Activated CD4-positive, alpha-beta T cell treated with anti-CD3 and anti-CD28 coated beads, Interleukin-2, Interleukin-4, amounts not matched to agents 100 ng/mL and 50 ng/mL, durations not matched to agents 16 hours and 8 hours (primary cell): Measurements from ENCODE around the gene AP2B1.
"Not testable (repeated sequence)": the region's sequence is repeated elsewhere in the genome, so short reads cannot be mapped to it uniquely, and the experiment has no call there.

Source experiments
- DNase-seq: peaks from one replicate; pipeline ENCODE4 v3.0.0-alpha.2; 2020; ENCODE audit warnings: low spot score

Gene AP2B1

DNA sequence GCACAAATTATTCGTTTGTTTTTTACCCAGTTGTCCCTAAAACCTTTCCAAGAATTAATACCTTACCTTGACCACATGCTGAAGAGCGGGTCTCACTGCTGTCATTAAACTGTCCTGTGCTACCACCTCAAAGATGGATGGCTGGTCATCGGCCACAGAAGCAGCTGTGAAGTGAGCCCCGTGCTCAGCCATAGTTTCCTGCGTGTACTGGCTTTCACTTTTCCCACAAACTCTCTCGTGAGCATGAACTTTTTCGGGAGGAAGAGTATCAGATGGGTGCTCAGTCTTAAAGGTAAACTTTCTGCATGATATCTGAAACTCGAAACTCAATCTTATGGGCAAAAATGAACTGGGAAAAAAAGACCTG is 9.3 kb upstream of the AP2B1 start:
- DNase-seq: peak; percentile 11

DNA sequence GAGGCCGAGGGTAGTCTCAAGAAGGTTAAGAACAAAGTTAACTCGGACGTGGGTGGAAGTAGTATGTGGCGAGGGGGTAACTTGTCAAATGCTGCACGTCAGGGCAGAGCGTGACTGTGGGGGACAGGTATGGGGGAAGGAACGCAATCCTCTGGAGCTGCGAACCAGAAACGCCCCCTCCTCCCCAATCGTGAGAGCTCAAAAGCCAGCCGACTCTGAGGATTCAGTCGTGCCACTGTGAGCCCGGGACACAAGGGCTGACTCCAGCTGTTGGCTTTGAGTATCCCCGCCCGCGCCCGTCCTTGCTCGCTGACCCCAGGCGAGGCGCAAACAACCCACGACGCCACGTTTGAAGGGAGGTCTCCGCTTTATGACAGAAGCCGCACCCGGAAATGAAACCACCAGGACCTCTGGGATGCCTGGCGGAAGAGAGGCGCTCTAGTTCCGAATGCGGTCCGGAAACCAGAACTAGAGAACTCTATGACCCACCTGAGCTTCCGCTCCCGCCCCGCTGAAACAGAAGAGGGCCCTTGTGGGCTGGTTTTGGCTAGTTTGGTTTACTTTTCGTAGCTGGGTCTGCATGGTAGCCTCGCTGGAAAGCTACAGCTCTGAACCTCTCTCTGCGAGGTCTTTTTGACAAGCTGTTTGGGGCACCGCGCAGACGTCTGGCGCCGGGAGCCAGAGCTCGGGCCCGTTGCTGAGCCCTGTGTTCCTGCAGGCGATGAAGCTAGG is 8.8 kb upstream of the AP2B1 start, which contains the start of gene PEX12:
PEX12 (minus strand) TSS at position 375 of the 732 bp plus-strand sequence. CDS start 550 bp downstream, outside the sequence.
- DNase-seq: peak; percentile 92

DNA sequence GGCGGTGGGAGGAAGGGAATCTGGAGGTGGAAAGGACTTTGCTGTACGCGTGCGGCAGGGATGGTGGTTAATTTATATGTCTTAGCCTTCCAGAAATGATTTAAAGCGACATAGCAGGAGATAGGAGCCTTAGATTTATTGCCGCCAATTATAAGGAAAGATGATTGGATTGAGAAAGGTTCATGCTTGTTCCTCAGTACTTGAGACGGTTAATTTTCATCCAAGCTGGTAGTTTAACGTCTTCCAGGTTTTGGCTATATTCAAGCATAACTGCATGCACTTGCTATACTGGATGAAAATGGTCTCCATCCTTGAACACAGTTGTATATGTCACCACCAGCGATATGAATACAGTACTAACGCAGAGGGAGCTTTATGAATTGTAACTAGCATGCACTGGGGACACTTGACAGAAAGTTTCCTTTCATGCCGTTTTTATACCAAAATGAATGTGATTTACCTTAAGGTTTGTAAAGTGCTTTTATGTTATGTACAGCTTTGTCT is 8.1 kb upstream of the AP2B1 start:
- peak; percentile 16 for DNase-seq

DNA sequence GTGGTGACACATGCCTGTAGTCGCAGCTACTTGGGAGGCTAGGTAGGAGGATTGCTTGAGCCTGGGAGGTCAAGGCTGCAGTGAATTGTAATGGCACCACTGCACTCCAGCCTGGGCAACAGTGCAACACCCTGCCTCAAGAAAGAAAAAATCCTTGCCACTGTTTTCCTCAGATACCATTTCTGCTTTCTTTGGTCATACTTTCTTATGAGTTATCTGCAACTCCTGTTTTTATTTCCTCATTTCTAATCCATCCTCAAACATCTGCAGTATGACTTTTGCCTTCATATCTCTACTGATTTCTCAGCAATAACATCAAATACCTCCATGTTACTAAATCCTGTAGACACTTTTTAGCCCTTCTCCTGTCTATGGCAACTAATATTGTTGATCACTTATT is 3.1 kb upstream of the AP2B1 start:
- DNase-seq: no peak

DNA sequence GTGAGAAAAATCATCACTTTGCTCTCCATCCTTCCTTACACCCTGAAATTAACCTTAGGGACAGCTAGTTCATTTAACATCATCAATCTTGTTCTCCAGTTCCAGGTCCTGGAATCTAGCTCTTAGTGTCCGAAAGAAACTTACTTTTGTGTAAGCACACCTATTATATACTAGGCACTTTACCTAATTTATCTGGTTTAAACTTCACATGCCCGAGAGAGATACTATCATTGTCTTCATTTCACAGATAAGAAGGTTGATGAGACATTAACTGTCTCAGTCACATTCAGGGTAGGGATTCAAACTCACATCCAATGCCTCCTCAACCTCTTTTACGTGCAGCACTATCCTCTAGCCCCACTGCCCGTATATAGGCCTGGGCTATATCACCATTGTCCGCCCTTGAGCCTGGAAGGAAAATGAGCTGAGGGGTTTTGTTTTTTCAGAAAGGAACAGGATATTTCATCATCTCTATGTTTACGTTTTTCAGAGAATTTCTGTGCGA is 501 bp upstream of the AP2B1 start:
- no peak for DNase-seq

DNA sequence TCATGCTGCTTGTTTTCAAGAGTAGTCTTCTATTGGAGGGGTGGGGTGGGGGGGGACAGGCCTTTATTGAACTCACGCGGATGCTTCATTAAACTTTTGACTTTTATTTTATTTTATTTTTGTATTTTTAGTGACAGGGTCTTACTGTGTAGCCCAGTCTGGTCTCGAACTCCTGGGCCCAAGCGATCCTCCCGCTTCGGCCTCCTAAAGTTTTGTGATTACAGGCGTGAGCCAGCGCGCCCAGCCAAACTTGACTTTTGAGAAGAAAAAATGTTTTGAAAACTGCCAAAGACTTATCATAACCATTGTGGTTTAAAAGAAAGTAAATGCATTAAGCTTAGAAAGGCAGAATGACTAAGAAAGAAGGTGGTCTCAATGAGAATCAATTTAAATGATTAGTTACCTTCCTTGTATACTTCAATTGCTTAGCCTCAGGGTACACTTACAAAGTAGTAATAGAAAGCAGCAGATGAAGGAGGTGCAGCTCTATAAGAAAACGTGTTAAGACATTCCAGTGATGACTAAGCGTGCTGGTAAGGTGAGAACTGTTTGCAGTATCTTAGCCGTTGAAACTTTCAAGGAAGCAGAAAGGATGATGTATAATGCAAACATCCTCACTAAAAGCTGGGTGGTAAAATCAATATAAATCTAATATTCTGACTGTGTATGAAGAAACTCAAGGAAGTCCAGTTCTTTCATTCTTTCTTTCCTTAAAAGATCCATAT is 1.2 kb downstream of the AP2B1 start:
- DNase-seq: peak; percentile 77

DNA sequence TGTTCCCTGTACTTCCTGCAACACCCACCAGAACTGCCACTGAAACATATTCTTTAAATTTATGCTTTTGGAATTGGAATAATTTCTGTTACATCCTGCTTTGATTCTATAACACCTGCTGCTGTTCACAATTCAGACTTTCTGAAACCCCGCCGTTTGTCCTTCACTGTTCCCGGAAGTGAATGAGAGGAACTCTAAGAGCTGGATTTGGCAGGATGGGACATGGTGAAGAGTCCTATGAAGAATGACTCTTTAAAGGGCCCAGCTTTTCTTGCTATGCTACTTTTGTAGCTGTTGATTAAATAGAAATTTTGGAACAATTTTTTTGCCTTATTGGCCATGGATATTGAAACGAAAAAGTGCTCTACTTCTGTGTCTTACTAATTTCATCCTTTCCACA is 8.9 kb downstream of the AP2B1 start:
- no peak for DNase-seq

DNA sequence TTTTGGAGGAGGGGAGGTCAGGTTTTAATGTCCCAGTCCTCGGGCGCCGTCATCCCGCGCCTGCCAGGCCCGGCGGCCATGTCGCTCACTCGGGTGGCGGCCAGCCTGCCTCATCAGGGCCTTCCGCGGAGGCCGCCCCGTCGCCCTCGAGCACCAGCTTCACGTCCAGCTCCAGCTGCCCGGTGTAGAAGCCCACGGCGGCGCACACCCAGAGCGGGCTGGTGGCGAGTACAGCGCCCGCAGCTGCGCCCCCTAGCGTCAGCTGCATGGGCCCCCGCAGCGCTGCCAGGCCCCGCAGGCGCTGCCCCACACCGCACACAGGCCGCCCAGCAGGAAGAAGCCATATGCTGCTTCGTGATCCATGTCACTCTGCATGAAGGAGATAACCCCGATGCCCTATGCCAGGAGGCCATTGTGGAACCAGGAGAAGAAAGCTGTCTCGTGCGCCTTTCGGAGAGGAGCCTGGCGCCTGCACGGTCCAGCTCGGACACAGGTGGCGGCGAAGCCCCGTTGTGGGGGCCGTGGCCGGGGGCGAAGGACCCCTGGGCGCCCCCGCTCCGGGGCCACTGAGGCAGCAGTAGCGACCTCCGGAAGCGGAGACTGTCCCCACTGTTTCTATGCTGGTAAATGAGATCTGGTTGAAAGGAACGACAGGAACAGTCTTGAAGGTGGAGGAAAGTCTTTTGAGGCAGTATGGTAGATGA is 9.6 kb downstream of the AP2B1 start:
- DNase-seq: no peak

DNA sequence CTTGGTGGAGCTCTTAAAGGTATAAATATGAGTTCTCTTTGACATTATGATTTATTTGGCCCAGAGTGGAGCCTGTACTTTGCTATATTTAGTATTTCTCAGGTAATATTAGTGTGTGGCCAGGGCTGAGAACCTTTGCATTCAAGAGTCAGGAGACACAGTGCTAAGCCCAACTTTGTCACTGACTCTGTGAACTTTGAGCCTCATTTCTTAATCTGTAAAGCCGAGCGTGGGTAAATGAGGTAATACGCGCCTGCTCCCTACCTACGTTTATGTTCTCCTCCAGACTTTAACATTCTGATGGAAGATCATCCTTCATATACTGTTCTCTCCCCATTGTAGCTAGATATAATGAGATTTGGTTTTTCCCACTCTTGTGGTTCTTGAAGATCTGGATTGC is 10.5 kb downstream of the AP2B1 start:
- DNase-seq: no peak

DNA sequence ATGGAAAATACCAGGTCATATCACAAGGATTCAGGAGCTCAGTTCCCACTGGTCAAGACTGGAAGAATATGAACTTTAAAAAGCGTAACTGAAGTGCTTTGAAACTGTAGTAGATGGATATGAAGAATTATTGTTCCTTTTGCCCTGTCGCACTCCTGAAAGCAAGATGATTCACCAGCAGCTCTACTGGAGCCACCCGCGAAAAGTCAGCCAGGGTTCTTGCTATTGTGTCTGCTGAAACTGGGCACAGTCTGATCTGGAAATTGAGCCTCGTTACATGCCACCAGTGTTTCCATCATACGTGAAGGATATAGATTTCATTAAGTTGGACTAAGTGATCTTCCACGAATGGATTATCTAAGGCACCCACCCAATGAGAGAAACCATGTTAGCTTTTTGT is 16.6 kb downstream of the AP2B1 start:
- DNase-seq: no peak

DNA sequence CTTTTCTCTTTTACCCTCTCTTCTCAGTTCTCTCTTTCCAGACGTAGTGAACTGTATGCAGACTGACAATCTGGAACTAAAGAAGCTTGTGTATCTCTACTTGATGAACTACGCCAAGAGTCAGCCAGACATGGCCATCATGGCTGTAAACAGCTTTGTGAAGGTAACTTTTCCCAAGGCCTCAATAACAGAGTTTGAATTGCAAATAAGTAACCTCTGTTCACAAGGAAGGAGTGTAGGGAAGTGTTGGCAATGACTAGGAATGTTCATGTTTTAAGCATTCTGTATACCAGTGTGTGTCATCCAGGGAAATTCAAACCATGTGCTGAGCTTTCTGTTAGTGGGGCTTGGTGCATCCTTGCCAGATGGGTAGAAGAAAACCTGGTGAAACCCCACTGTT is 18.6 kb downstream of the AP2B1 start:
- no peak for DNase-seq

DNA sequence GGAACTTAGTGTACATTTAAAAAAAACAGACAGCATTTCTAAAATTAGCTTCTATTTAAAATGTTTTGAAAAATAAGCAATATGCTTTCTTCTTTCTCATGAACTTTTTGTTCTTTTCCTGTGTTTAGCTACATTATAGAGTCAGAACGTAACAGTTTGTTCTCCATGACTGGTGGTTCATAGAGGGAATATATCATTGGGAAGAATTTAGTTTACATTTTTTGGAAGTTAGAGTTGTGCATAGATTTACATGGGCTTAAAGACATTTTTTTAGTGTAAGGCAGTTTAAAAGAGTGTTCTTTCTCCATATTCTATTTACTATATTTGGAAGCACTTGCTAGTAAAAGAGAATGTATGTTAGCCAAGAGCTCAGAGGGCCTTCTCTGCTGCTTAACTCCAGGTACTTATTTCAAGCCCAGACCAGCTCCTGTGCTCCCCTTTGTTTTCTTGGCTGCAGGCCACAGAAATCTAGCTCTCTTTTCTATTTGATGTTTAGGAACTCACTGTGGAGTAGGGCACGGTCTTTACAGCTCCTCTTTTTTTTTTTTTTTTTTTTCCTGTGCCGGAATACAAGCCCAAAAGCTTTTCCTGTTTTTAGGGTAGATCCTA is 20.2 kb downstream of the AP2B1 start:
- no peak for DNase-seq

DNA sequence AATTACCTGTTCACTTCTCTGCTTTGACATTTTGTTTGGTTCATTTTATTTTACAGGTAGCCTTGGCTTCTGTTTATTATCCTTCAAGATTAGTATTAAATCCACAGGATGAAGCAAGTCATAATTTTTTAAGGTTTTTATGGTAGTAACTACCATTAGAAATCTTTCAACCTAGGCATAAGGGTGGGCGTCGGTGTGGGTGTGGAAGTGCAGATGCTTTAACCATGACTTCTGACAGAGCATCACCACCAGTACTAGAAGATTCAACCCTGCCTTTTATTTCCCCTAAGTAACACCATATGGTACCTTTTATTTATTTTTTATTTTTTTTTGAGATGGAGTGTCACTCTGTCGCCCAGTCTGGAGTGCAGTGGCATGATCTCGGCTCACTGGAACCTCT is 22.7 kb downstream of the AP2B1 start:
- DNase-seq: no peak

DNA sequence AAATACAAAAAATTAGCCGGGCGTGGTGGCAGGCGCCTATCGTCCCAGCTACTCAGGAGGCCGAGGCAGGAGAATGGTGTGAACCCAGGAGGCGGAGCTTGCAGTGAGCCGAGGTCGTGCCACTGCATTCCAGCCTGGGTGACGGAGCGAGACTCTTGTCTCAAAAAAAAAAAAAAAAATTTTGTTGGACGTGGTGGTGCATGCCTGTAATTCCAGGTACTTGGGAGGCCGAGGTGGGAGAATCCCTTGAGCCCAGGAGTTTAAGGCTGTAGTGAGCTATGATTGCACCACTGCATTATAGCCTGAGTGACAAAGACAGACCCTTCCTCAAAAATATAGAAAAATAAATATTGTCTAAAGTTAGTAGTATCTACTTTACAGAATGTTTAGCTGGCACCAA is 23.6 kb downstream of the AP2B1 start:
- not testable (repeated sequence) for DNase-seq

DNA sequence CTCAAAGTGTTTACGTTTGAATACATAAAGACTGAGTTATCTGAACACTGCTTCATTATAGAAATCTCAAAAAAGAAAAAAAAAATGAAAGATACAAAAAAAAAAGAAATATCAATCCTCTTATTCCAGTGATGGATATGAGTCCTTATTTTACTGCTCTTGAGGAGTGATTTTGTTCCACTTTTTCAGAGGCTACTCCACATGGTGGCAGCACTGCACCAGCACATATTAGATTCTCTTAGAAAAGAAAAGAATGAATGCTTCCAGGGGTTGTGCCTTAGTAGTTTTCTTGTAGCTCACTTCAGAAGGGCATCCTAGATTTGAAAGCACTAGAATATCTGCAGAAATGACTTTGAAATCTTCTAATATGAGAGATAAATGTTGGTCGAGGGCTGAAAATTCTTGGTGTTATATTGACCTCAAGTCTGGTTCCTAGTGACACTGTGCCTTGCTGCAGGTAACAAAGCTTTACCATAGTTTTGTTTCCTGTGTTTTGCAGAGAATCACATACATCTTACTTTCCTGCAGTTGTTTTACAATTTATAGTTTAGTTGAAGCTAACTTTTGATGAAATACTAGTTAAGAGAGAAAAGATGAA is 25.9 kb downstream of the AP2B1 start:
- peak; percentile 27 for DNase-seq

DNA sequence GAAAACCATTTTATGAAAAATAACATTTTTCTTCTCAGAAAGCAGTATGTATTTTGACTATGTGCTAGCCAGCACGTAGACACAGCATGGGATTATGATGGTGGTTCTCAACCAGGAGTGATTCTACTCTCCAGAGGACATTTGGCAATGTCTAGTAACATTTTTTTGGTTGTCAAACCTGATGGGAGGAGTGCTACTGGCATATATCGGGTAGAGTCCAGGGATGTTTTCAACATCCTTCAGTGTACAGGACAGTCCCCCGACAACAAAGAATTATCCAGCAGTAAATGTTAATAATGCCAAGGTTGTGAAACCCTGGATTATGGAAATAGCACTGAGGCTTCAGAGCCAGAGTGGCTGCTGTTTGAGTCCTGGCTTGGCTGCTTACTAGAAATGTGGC is 27.7 kb downstream of the AP2B1 start:
- DNase-seq: no peak

DNA sequence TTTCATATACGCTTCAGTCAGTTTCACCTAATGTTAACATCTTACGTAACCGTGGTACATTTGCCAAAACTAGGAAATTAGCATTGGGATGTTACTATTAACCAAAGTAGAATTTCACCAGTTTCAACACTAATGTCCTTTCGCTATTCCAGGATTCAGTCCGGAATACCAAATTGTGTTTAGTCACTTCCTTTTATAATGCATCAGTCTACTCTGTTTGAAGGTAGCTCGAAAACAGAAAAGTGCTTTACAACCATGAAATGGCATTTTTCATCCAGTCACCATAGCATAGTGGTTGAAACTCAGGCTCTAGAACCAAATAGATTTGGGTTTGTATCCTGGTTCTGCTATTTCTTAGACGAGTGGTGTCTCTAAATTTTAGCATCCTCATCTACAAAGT is 29.4 kb downstream of the AP2B1 start:
- no peak for DNase-seq

DNA sequence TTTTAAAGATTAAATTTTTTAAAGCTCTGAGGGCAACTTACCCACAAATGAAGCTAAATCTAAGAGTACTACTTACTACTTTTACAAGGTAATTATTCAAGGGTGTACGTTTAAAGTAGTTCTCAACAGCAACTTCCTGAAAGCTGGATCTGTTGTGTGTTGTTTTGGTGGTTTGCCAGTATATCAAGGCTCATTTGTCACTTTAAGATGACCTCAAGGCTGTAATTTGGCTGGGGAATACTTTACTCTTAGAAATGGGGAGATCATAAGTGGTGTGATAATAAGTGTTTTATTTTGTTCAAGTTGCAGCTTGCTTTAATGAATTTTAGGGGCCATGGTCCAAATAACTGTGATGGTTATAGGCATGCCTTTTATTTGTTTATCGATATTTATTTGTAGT is 30.4 kb downstream of the AP2B1 start:
- no peak for DNase-seq

DNA sequence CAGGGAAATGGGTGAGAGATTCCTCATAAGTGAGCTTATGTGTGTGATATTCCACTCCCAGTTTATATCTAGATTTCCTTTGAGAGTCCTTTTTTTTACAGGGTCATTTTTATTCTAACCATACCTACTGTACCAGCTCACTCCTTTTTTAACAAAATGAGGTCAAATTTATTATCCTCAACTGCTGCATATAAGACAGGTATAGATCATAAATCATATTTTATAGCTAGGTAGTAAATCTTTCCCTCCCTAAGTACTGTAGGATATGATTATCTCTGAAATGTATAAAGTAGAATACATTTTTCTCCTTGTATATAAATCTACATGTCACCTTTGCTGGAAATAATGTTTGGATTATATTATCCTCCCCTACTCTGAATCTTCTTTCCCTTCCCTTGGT is 31.5 kb downstream of the AP2B1 start:
- no peak for DNase-seq

DNA sequence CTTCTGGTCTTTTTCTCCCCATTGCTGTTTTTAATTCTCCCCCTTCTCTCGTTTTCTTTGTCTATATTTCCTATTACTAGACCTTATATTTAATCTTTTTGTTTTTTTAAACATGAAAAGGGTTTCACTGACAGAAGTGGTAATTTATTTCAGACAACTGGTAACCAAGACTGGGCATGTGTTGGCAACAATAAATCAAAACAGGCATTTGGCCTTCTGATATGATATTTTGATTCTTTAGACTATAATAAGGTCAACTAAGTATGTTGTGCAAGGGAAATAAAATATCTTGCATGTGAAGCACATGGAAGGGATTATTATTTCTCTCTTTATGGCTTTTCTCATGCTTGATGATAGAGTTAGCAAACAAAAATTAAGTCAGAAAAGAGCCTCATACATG is 34.6 kb downstream of the AP2B1 start:
- no peak for DNase-seq

DNA sequence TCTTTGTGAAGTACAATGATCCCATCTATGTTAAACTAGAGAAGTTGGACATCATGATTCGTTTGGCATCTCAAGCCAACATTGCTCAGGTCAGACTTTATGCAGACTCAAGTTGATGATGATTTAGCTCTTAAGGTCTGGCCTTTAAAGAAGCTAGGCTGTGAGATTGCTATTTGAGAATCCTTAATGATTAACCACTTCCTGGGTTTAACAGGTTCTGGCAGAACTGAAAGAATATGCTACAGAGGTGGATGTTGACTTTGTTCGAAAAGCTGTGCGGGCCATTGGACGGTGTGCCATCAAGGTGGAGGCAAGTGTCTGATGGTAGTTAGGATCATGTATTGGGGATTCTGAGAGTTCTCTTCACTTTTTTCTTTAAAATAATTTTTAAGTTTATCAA is 40.3 kb downstream of the AP2B1 start:
- no peak for DNase-seq
